ENCODE data around the gene BAZ1A. TPM values are rescaled to one million over a fixed set of nuclear protein-coding genes. Genes with fewer than 3 reads are reported as not detected.

BAZ1A gene
- total and polyA plus RNA-seq, 10 of the 15 experiments (the other 5 are each of a cell fraction or from before 2014, with no cell fraction given), result 34.3 to 96.5 (median 50.7) TPM

GRCh38 chr14:34826661-34827060 is 48.5 kb downstream of the BAZ1A start (continued):
- TF ChIP-seq IRF5 (IDR thresholded peaks at IDR 0.05; ENCODE audit: borderline replicate concordance) (no peak), PRDM15 (CRISPR knock-in tag; IDR thresholded peaks at IDR 0.05) (no peak), MAX (IDR thresholded peaks at IDR 0.05; ENCODE audit: low read depth, low read length) (no peak), ZZZ3 (IDR thresholded peaks at IDR 0.05; ENCODE audit: control insufficient read depth, insufficient read length, low read depth) (no peak), CHD1 (IDR thresholded peaks at IDR 0.05; ENCODE audit: low read depth, low read length) (no peak), DPF2 (IDR thresholded peaks at IDR 0.05) (no peak), EZH2 (IDR thresholded peaks at IDR 0.05; ENCODE audit: borderline replicate concordance, control insufficient read depth, low read depth, low read length) (no peak)

GRCh38 chr14:34824826-34825225 is 50.3 kb downstream of the BAZ1A start:
- FAIRE-seq (peak; percentile 65), DNase-seq (ENCODE audit: low read depth, low spot score) (no peak), ATAC-seq (no peak)
- H4K20me1 ChIP-seq (ENCODE audit: control insufficient read depth, insufficient read depth), result no peaks in the 10 kb centered on the region
- H3K4me3 ChIP-seq, result no peak overlapping the region
- no peaks in the 10 kb centered on the region; the same call in 1 of the 2 replicates for H3K79me2 ChIP-seq (ENCODE audit: control insufficient read depth, insufficient read depth, low read length)
- H3K9me3 ChIP-seq (replicated peaks; ENCODE audit: control insufficient read depth, insufficient read depth, low read length), result no peaks in the 10 kb centered on the region
- POLR2A ChIA-PET, result no interaction called here
- H3K4me2 ChIP-seq (ENCODE audit: control insufficient read depth, insufficient read depth), result no peak overlapping the region
- SMC1A ChIA-PET (ENCODE audit: uncharacterized antibody, unreplicated experiment), result interaction anchor here (0.6 to 2.9 kb wide), 3 partner anchors 10 to 16 kb away, joined by 3 to 11 read pairs (median 4); no protein-coding TSS in a partner anchor
- H3K36me3 ChIP-seq (ENCODE audit: control insufficient read depth in 2 of 2, insufficient read depth in 2 of 2, low read length in 1 of 2), result peaks cover 5 to 13% of the 10 kb centered on the region in 2 experiments; a peak in 3 of 4 replicates
- H3K9ac ChIP-seq (ENCODE audit: control insufficient read depth, insufficient read depth, low read length), result no peak overlapping the region
- H3K27ac ChIP-seq (ENCODE audit: control insufficient read depth, insufficient read depth), result no peak overlapping the region
- no peak overlapping the region for H2AFZ ChIP-seq (ENCODE audit: control insufficient read depth, low read depth, low read length)
- TF ChIP-seq FOS (IDR thresholded peaks at IDR 0.05; ENCODE audit: borderline replicate concordance, extremely low read depth, insufficient read length), result no peak
- TF ChIP-seq IRF5 (IDR thresholded peaks at IDR 0.05; ENCODE audit: borderline replicate concordance), result no peak
- TF ChIP-seq HSF1 (IDR thresholded peaks at IDR 0.05; ENCODE audit: low read depth, low read length), result no peak
- TF ChIP-seq SRF (IDR thresholded peaks at IDR 0.05; ENCODE audit: low read depth in 2 of 2, low read length in 2 of 2), result no peak
- H3K27me3 ChIP-seq (replicated peaks in 1 of 2; ENCODE audit: control insufficient read depth in 2 of 2, insufficient read depth in 2 of 2, low read length in 1 of 2), result no peaks in the 10 kb centered on the region
- no TSS peak for BruUV-seq (replicated peaks)
- RAD21 ChIA-PET (ENCODE audit: unreplicated experiment), result interaction anchor here (0.5 kb wide), 1 partner anchor 32 kb away, joined by 3 read pairs; no protein-coding TSS in a partner anchor
- WGBS (ENCODE audit: insufficient coverage, insufficient replicate concordance, low lambda C conversion rate, missing lambda C conversion rate), result 40% methylated on average over 3 of the region's 3 CpGs
- peaks cover 6% of the 10 kb centered on the region for H3K4me1 ChIP-seq (ENCODE audit: control insufficient read depth, insufficient read depth, low read length)
- in situ Hi-C loops (cut with MboI), result no loop called here
- intact Hi-C loops (cut with micrococcal nuclease; ENCODE audit: unreplicated experiment), result no loop called here
- CTCF ChIA-PET, result no interaction called here

All from GM12878 (cell line).